Inflammatory macrophage treated with lipopolysaccharide for 1 hour (primary cell): ENCODE results near the gene ACADSB.

ENCODE experiments used
- DNase-seq, 2 donors: peaks; one replicate each; pipeline ENCODE4 v3.0.0-alpha.2; 2020 to 2022

The ACADSB gene

GRCh38 chr10:123008355-123009104 lies at the start of gene ACADSB, which contains the start of gene IKZF5:
ACADSB (plus strand) TSS chr10:123009006; CDS start chr10:123009030, 24 bp downstream.
IKZF5 (minus strand) TSS chr10:123008795; CDS start chr10:122998625, 10,170 bp downstream.
- peak; percentile 97 for DNase-seq

- DNase-seq: no peak
Measured at GRCh38 chr10:122962405-122962804, 46.4 kb upstream of the ACADSB start.

GRCh38 chr10:122966879-122967278 lies 41.9 kb upstream of the ACADSB start:
- DNase-seq: no peak

GRCh38 chr10:122968698-122969097 lies 40.1 kb upstream of the ACADSB start:
- no peak for DNase-seq

- peak in 1 of 2 donors; percentile 30 for DNase-seq
Measured at GRCh38 chr10:122974023-122974422, 34.8 kb upstream of the ACADSB start.

- no peak for DNase-seq
Measured at GRCh38 chr10:122974543-122975064, 34.2 kb upstream of the ACADSB start.

GRCh38 chr10:122980209-122981065 lies 28.4 kb upstream of the ACADSB start, which contains the start of gene PSTK:
PSTK (plus strand) TSS chr10:122980401; CDS start chr10:122980480, 79 bp downstream.
- peak; percentile 85 to 91 for DNase-seq

- DNase-seq: peak; percentile 24 to 31
Measured at GRCh38 chr10:122981066-122981464, 27.7 kb upstream of the ACADSB start.

- DNase-seq: no peak
Measured at GRCh38 chr10:122983898-122984297, 24.9 kb upstream of the ACADSB start.

- DNase-seq: no peak
Measured at GRCh38 chr10:122984708-122985107, 24.1 kb upstream of the ACADSB start.

- no peak for DNase-seq
Measured at GRCh38 chr10:122986335-122986734, 22.5 kb upstream of the ACADSB start.

GRCh38 chr10:122988501-122988900 lies 20.3 kb upstream of the ACADSB start:
- DNase-seq: no peak

- no peak for DNase-seq
Measured at GRCh38 chr10:122990278-122990677, 18.5 kb upstream of the ACADSB start.

GRCh38 chr10:122992031-122992585 lies 16.7 kb upstream of the ACADSB start:
- DNase-seq: no peak

- no peak for DNase-seq
Measured at GRCh38 chr10:122993797-122994336, 14.9 kb upstream of the ACADSB start.

GRCh38 chr10:122995936-122996335 lies 12.9 kb upstream of the ACADSB start:
- DNase-seq: no peak

GRCh38 chr10:122997864-122998263 lies 10.9 kb upstream of the ACADSB start:
- no peak for DNase-seq

- no peak for DNase-seq
Measured at GRCh38 chr10:122998360-122998917, 10.4 kb upstream of the ACADSB start.

- no peak for DNase-seq
Measured at GRCh38 chr10:122998934-122999333, 9.9 kb upstream of the ACADSB start.

- DNase-seq: no peak
Measured at GRCh38 chr10:122999347-122999746, 9.5 kb upstream of the ACADSB start.

GRCh38 chr10:123000155-123000554 lies 8.7 kb upstream of the ACADSB start:
- DNase-seq: no peak

GRCh38 chr10:123001370-123001769 lies 7.4 kb upstream of the ACADSB start:
- no peak for DNase-seq
